Peyer's patch (tissue), 4 donors: Measurements from ENCODE around the gene PLEKHM2.

Experiments
- CTCF ChIP-seq, 6 experiments: fragments of 450-650 bp in 4 of 6; fragments of 200-600 bp in 2 of 6; sonication (generic) in 1 of 6; IDR thresholded peaks; one replicate each; pipeline ENCODE4 v1.5.1; 2017 to 2019; ENCODE audit warnings: antibody characterized with exemption in 6 of 6, mild to moderate bottlenecking in 3 of 6, moderate library complexity in 1 of 6
- POLR2A ChIP-seq, 2 donors: fragments of 450-650 bp; IDR thresholded peaks; one replicate each; pipeline ENCODE4 v1.5.1; 2017; ENCODE audit warnings: antibody characterized with exemption in 2 of 2, mild to moderate bottlenecking in 2 of 2, moderate library complexity in 2 of 2

DNA sequence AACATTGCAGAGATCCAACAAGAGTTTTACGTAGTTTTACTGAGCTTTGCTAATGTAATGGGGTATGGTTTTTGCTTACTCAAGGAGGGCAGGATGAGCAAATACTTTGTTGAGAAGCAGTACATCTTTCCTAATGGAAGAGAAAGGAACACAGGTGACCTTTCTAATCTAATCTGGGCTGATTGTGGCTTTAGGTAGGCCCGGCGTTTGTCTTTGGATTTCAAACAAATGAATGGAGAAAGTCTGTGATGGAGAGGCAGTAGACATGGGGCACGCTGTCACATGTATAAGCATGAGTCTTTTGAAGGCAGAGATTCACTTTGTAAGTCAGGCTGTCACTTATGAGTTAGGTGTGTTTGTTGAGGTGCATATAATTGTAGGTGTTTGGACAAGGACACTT lies 1.7 kb downstream of the PLEKHM2 start:
- TF ChIP-seq CTCF (IDR thresholded peaks at IDR 0.05) (no peak), POLR2A (IDR thresholded peaks at IDR 0.05) (no peak)
